AG04450 (cell line): ENCODE data around the gene PRXL2A. TPM values are rescaled to one million over a fixed set of nuclear protein-coding genes. Genes with fewer than 3 reads are reported as not detected.

ENCODE experiments used
- CTCF ChIA-PET: fragments of 300-600, 350-600 bp; formaldehyde crosslinking; extraction: SDS; loops from one replicate; lab custom pipeline; 2022; ENCODE audit warnings: antibody characterized with exemption, inconsistent platforms; lab: Charles Lee
- POLR2A ChIA-PET: fragments of 350-600 bp; formaldehyde crosslinking; extraction: SDS; loops from one replicate; lab custom pipeline; 2021; ENCODE audit warnings: antibody characterized with exemption, inconsistent platforms; lab: Yijun Ruan, JAX
- DNase-seq: peaks from one replicate; pipeline ENCODE4 v3.0.0-alpha.2; 2011; ENCODE audit warnings: low read depth, low spot score
- H3K27ac ChIP-seq: one replicate; pipeline ENCODE4 v1.5.1; 2012; ENCODE audit warnings: low read depth, low read length, control low read depth
- H3K27me3 ChIP-seq: one replicate; pipeline ENCODE4 v1.6.0; 2012; ENCODE audit warnings: low read length; ENCODE audit not compliant: control insufficient read depth, insufficient read depth
- H3K4me3 ChIP-seq: 2 replicates; pipeline ENCODE4 v1.5.1; 2011; ENCODE audit warnings: mild to moderate bottlenecking, low read depth, low read length, control low read depth
- H3K9me3 ChIP-seq: 2 replicates; pipeline ENCODE4 v1.5.1; 2012; ENCODE audit warnings: low read length; ENCODE audit not compliant: control insufficient read depth, insufficient read depth
- polyA plus RNA-seq: library from polyadenylated mRNA; depleted of rRNA; stranded (reverse); fragments of >200 nt; gene quantifications from 2 replicates; pipeline ENCODE4 v1.2.3, GENCODE V29; 2011
- TF ChIP-seq, protein P1 (sequence below): IDR thresholded peaks from 2 replicates; pipeline ENCODE4 v1.5.1; 2011; ENCODE audit warnings: low read depth, low read length, control low read depth, inconsistent platforms

Gene PRXL2A
- polyA plus RNA-seq, 1 experiment, result 5.2 TPM

DNA sequence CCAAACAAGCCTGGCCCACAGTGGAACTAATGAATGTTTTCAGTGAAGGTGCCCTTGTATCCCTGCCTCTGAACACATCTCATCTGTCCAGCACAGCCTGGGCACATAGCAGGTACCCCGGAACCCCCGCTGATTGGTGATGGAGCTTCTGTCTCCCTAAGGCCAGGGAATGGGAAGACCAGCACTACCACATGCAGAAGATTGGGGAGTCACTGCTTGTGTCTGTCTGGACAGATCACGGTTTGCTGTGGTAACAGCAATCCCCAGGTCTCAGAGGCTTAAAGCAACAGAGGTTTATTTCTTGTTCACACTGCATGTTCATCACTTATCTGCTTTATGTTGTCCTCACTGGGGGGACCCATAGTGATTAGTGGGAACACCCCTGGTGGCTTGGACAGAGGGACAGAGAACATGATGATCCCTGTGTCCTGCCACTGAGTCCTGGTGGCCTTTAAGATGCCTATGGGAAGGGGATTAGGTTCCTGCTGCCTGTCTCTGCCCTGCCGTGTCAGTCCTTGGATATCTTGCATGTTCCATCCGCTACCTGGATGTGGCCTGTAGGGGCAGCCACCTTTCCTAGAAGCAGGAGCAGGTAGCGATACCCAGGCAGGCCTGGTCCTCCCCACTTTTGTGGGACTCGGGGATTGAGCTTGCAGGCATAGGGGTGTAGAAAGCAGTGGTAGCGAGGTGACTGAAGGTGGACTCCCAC, 49.4 kb downstream of the PRXL2A start:
- H3K27ac ChIP-seq, result no peak overlapping the region
- no peak overlapping the region for H3K4me3 ChIP-seq
- ChIA-PET CTCF (no interaction called here), POLR2A (no interaction called here)
- H3K27me3 ChIP-seq, result no peaks in the 10 kb centered on the region
- H3K9me3 ChIP-seq, result no peaks in the 10 kb centered on the region; the same call in 1 of the 2 replicates
- TF ChIP-seq, protein P1, sequence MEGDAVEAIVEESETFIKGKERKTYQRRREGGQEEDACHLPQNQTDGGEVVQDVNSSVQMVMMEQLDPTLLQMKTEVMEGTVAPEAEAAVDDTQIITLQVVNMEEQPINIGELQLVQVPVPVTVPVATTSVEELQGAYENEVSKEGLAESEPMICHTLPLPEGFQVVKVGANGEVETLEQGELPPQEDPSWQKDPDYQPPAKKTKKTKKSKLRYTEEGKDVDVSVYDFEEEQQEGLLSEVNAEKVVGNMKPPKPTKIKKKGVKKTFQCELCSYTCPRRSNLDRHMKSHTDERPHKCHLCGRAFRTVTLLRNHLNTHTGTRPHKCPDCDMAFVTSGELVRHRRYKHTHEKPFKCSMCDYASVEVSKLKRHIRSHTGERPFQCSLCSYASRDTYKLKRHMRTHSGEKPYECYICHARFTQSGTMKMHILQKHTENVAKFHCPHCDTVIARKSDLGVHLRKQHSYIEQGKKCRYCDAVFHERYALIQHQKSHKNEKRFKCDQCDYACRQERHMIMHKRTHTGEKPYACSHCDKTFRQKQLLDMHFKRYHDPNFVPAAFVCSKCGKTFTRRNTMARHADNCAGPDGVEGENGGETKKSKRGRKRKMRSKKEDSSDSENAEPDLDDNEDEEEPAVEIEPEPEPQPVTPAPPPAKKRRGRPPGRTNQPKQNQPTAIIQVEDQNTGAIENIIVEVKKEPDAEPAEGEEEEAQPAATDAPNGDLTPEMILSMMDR, result 0 out of 2 replicates have a peak, but pooled peaks have one; percentile 6
- no peak for DNase-seq

DNA sequence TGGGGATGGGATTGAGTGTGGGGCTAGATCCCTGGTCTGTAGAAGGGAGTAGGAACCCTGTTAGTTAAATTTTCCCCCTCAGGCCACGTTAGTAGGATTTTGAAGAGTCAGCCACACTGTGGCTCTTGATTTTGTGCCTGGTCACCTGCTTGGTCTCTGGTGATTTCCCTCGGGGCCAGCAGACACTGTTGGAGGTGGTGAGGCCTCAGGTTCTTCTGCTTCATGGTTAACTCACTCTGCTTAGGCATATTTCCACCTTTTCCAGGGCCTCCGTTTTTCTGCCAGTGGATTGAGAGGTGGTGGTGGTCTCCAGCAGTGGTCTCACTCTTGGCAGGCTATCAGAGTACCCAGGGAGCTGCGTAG, 49.9 kb downstream of the PRXL2A start:
- POLR2A ChIA-PET, result no interaction called here
- CTCF ChIA-PET, result interaction anchor here (0.7 to 8.7 kb wide), 3 partner anchors 27 to 76 kb away, joined by 3 to 90 read pairs (median 4); no protein-coding TSS in a partner anchor
- no peaks in the 10 kb centered on the region for H3K27me3 ChIP-seq
- no peaks in the 10 kb centered on the region; the same call in 1 of the 2 replicates for H3K9me3 ChIP-seq
- no peak overlapping the region for H3K4me3 ChIP-seq
- no peak for DNase-seq
- TF ChIP-seq, protein P1, result no peak
- no peak overlapping the region for H3K27ac ChIP-seq

DNA sequence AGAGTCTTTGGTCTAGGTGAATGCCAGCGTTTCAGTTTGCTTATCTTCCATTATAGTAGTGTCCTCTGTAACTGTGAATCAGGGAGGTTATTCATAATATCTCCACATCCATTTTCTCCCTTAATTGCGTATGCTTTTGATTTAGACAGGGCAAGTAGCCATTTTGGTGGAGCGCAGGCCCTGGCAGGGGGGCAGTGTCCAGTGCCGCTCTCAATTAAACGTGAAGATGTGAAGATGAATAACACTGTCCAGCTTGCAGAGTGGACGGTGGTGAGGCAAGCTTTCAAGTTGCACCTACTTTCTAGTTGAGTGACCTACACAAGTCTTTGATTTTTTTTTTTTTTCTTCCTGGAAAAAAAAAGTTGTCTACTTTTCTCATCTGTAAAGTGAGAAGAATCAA, 50.3 kb downstream of the PRXL2A start:
- CTCF ChIA-PET, result interaction anchor here (0.6 to 8.7 kb wide), 4 partner anchors 15 to 76 kb away, joined by 3 to 90 read pairs (median 4); no protein-coding TSS in a partner anchor
- no peak for DNase-seq
- Histone ChIP-seq H3K4me3 (no peak overlapping the region), H3K27ac (no peak overlapping the region), H3K27me3 (no peaks in the 10 kb centered on the region), H3K9me3 (no peaks in the 10 kb centered on the region; the same call in 1 of the 2 replicates)
- POLR2A ChIA-PET, result interaction anchor here (0.7 kb wide), 1 partner anchor 14 kb away, joined by 6 read pairs; no protein-coding TSS in a partner anchor
- TF ChIP-seq, protein P1, result no peak

DNA sequence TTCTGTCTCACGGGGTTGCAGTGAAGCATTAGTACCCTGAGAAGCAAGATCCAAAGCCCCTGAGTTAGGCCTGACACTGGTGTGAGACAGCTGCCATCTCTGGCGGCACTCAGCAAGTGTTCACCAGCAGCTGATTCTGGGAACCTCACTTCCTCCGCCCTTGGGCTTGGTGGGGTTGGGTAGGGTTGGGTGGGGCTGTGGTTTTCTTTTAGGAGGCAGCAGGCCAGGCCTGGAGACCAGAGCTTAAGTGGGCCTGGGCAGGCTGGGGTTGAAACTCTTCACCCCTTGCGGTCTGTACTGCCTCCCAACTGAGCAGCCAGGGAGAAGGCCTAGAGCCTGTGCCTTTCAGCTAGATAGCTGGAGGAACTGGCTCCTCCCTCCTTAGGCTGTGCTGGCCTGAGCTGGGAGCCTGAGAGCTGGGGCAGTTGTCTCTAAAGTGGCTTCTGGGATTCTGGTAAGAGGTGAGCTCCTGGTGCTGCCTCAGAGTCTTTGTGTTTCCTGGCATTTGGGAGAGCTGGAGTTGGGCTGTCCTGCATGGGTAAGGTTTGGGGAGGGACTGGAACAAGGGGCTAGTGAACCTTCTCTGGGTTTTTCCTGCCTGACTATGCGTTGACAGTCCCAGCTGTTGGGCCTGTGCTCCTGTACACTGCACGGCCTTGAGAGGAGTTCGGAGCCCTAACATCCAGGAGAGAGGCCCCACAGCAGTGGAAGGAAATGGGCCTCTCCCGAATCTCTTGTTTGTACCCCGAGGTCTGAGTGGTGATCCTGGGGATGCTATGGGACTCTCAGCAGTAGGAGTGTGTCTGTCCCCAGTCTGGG, 50.9 kb downstream of the PRXL2A start:
- H3K27ac ChIP-seq, result peak overlapping the region; percentile 47
- no peak for DNase-seq
- no peak overlapping the region for H3K4me3 ChIP-seq
- H3K9me3 ChIP-seq, result no peaks in the 10 kb centered on the region; the same call in 1 of the 2 replicates
- H3K27me3 ChIP-seq, result no peaks in the 10 kb centered on the region
- ChIA-PET CTCF (interaction anchor here (0.6 to 8.7 kb wide), 5 partner anchors 15 to 204 kb away, joined by 3 to 90 read pairs (median 4); no protein-coding TSS in a partner anchor), POLR2A (interaction anchor here (0.7 kb wide), 1 partner anchor 13 kb away, joined by 6 read pairs; no protein-coding TSS in a partner anchor)
- TF ChIP-seq, protein P1, result no peak
